Inflammatory macrophage treated with lipopolysaccharide for 1 hour (primary cell): ENCODE measurements around the gene MAP3K19.
A peak's percentile ranks its signal among the peaks of the same experiment; 100 is the strongest.
"Not testable (repeated sequence)": the region's sequence is repeated elsewhere in the genome, so short reads cannot be mapped to it uniquely, and the experiment has no call there.

ENCODE experiments used
- DNase-seq, 2 donors: peaks; one replicate each; pipeline ENCODE4 v3.0.0-alpha.2; 2020 to 2022

The MAP3K19 gene

GRCh38 chr2:135050132-135050531, 2.9 kb upstream of the MAP3K19 start:
- no peak for DNase-seq

GRCh38 chr2:135048122-135048521, 875 bp upstream of the MAP3K19 start:
- no peak for DNase-seq

DNA sequence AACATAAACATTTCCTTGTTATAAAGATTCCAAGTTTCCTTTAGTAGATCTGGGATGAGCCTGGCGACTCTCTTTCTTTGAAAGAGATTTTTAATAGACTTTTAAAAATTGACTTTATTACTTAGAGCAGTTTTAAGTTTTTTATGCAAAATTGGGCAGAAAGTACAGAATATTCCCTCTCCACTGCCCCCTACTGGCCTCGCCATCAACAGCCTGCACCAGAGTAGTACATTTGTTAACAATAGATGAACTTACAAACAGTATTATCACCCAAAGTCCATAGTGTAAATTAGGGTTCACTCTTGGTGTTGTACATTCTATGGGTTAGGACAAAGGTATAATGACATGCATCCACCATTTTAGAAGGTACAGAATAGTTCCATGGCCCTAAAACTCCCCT, 3.9 kb downstream of the MAP3K19 start:
- peak in 1 of 2 donors; percentile 49 for DNase-seq

- DNase-seq = no peak
These were observed 9.4 kb downstream of the MAP3K19 start for GRCh38 chr2:135037831-135038230.

GRCh38 chr2:135033216-135033615, 14.0 kb downstream of the MAP3K19 start:
- not testable (repeated sequence) for DNase-seq

DNA sequence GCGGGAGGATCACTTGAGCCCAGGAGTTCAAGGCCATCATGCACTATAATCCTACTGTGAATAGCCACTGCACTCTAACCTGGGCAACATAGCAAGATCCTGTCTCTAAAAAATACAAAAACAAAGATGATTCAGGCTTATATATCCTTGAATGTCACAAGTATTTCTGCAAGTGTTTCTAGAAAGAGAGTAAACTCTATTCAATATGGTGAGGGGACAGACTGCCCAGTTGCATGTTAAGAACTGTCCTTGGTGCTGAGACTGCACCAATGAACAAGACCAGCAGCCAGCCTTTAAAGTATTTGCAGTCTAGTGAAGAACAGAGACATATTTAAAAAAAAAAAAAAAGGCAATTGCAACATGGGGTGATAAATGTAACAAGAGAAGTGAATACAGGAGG, 16.4 kb downstream of the MAP3K19 start:
- no peak for DNase-seq

DNA sequence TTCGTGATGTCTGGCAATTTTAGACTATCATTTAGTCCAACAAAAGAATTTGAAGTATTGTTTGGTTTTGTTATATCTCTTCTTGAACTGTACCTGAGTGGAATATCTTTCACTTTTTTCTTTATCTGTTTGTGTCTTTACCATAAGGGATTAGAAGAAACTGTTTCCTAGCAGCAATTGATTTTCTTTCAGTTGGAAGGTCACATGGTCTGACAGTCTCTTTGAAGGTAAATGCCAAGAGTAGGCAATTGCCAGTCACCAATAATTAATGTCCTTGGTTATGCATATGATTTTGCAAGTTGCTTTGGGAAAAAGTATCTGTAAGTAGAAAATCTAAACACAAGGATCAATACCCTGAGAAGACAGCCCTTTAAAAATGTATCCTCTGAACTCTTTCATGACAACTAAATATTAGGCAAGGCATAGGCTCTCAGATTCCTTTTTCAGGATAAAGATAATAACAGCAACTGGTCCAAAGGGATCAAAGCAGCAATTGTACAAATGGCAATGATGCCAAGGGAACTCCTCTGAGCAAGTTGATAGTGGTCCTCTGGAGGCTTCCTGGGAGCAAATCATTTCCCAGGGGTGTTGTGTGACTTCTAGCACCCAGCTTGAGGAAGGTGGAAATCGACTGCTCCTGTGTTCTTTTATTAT, 17.6 kb downstream of the MAP3K19 start:
- DNase-seq = no peak

DNA sequence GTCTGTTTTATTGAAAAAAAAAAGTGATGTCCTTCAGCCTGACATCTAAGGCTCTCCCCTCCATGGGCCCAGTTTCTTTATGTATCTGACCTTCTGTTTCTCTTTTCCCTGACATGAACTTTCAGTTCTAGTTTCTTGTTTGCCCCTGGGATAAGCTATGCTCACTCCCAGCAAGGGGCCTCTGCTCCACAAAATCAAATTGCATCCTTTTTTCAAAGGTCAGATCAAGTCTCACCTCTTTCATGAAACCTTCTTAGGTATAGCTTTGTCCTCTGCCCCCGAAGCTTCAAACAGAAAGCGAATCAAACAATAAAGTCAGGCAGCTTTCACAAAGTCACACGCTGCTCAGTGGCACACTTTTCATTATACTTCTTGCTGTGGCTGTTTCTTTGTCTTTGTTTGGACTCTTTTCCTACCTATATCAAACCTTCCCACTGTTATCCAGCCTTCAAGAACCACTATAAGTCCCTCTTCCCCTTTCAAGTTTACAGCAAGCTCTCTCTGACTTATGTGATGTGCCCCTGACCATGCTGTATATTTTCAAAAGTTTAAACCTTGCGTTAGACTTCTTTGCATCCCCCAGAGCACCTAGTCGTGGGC, 23.3 kb downstream of the MAP3K19 start:
- no peak for DNase-seq

DNA sequence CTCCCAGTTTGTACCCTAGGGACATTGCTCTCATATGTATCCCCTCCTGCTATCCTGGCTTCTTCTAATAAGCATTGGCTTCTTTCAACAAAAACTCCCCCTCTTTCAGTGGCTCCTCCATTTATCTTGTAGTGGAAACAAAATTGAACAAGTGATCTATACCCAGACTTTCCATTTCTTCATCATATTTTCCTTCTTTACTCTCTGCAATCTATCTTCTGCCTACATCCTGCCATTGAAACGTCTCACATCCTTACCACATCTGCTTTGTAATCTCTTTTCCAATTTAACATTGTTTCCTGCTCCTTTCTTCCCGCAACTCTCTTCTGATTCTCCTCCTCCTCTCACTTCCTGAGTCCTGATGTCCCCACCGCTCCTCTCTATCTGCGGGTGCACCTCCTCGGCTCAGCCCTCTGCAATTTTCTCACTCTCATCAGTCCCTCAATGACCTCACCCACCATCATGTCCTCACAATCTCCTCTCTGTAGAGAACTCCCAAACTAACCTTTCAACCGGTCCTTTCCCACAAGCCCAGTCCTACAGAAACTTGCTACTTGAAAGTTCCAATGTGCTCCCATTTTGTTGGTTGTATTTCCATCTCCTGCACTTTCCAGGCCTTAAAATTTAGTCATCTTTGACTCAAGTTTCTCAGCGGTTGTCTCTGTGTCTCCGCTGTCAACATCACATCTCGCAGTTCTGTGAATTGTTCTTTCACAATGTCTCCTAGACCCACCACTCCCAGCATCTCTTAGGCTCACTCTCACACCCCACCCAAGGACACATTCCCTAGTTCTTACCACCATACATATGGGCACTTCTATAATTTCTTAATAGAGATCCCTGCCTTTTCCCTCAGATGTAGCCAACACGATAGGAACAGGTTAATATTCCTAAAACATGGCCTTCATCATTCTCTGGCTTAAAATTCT, 24.0 kb downstream of the MAP3K19 start:
- no peak for DNase-seq

- no peak for DNase-seq
These were observed 25.6 kb downstream of the MAP3K19 start for GRCh38 chr2:135021618-135022017.

DNA sequence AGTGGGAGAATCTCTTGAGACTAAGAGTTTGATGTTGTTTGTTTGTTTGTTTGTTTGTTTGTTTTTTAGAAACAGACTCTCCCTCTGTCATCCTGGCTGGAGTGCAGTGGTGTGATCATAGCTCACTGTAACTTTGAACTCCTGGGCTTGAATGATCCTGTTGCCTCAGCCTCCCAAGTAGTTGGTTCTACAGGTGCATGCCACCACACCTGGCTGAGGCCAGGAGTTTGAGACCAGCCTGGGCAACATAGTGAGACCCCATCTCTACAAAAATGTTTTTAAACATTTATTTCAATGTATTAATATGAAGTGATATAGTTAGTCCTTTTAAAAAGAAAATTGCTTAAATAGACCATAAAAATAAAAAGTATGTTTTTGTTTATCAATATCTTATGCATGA, 35.6 kb downstream of the MAP3K19 start:
- DNase-seq = no peak

GRCh38 chr2:135010200-135010942, 36.9 kb downstream of the MAP3K19 start:
- no peak for DNase-seq

- no peak for DNase-seq
These were observed 37.9 kb downstream of the MAP3K19 start for GRCh38 chr2:135009339-135009738.

GRCh38 chr2:135005753-135006152, 41.5 kb downstream of the MAP3K19 start:
- peak; percentile 5 to 21 for DNase-seq

GRCh38 chr2:135004005-135004746, 43.1 kb downstream of the MAP3K19 start:
- peak; percentile 47 to 77 for DNase-seq

DNA sequence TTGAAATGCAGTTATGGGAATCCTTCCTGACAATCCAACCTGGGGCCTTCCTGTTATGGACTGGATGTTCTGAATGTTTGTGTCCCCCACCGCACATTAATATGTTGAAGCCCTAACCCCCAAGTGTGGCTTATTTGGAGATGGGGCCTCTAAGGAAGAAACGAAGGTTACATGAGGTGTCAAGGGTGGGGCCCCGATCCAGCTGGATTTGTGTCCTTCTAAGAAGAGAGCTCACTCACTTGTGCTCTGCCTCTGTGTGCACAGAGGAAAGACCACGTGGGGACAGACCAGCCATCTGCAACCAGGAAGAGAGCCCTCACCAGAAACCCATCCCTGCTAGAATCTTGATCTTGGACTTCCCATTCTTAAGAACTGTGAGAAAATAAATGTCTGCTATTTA, 44.4 kb downstream of the MAP3K19 start:
- no peak for DNase-seq

DNA sequence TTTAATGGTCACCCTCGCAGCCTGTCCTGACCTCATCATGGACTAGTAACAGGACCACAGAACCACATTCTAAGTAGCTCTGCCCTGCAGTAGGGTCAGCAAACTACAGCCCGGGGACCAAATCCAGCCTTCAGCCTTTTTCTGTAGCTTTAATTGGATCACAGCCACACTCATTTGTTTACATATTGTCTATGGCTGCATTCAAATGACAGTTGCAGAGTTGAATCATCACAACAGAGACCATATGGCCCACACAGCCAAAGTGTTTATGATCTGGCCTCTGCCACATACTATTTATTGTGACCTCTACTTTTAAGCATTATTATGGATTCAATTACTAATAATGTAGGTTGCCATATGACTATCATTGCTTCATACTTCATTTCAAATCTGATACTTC, 47.7 kb downstream of the MAP3K19 start:
- DNase-seq = no peak

GRCh38 chr2:134988994-134989605, 58.1 kb downstream of the MAP3K19 start:
- DNase-seq = peak; percentile 11 to 16

GRCh38 chr2:134985061-134985460, 62.2 kb downstream of the MAP3K19 start:
- DNase-seq = no peak

DNA sequence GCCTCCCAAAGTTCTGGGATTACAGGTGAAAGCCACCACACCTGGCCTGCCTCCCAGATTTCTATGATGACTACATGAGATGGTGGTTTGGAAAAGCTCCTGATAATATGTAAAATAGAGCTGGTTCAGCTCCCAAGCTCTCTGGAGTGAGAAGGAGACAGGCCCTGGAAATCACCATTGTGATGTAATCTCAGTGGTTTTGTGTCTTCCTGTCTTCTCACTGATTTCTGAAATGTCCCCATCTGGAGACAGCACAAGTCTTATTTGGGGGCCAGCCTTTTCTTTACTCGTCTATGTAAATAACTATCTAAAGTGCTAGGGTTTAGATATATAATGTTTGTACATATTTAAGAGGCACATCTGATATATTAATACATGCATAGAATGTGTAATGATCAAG, 64.6 kb downstream of the MAP3K19 start:
- DNase-seq = peak in 1 of 2 donors; percentile 18

- no peak for DNase-seq
These were observed 66.6 kb downstream of the MAP3K19 start for GRCh38 chr2:134980639-134981038.

GRCh38 chr2:134979221-134979620, 68.0 kb downstream of the MAP3K19 start:
- no peak for DNase-seq
